K562 (cell line): ENCODE results near the gene C2CD2L. TPM values are rescaled to one million over a fixed set of nuclear protein-coding genes. Genes with fewer than 3 reads are reported as not detected.
A peak's percentile ranks its signal among the peaks of the same experiment; 100 is the strongest.

Source experiments
- AFF1 ChIP-seq, 2 experiments: fragments of 450-650 bp; IDR thresholded peaks; 2 replicates each; pipeline ENCODE4 v1.6.1; 2018; ENCODE audit warnings: mild to moderate bottlenecking in 2 of 2, low read depth in 1 of 2; ENCODE audit not compliant: partially characterized antibody in 2 of 2
- CBFA2T3 ChIP-seq: fragments of 450-650 bp; IDR thresholded peaks from 2 replicates; pipeline ENCODE4 v1.6.1; 2017
- DIDO1 ChIP-seq: fragments of 450-650 bp; IDR thresholded peaks from 2 replicates; pipeline ENCODE4 v1.6.1; 2016; ENCODE audit warnings: low read depth, missing biosample characterization, missing genetic modification characterization
- MAZ ChIP-seq, 2 experiments: fragments of 450-650 bp in 1 of 2; sonication (generic) in 1 of 2; formaldehyde crosslinking; IDR thresholded peaks in 1 of 2; conservative IDR thresholded peaks in 1 of 2; 2 replicates each; pipeline versions ENCODE4 v1.4.0 to v1.5.0; 2020; ENCODE audit warnings: mild to moderate bottlenecking in 1 of 2, missing genetic modification reagents in 1 of 2
- MCM3 ChIP-seq: fragments of 450-650 bp; IDR thresholded peaks from 2 replicates; pipeline ENCODE4 v1.6.1; 2016
- MXI1 ChIP-seq: IDR thresholded peaks from 2 replicates; pipeline ENCODE4 v1.6.1; 2011; ENCODE audit warnings: low read depth, mild to moderate bottlenecking, improper control_type of control experiment, low read length
- RBM17 ChIP-seq: fragments of 200-400 bp; formaldehyde crosslinking; IDR thresholded peaks from 2 replicates; pipeline ENCODE4 v1.6.1; 2017; ENCODE audit warnings: low read depth, mild to moderate bottlenecking, low read length, borderline replicate concordance
- RBM22 ChIP-seq: fragments of 200-400 bp; formaldehyde crosslinking; IDR thresholded peaks from 2 replicates; pipeline ENCODE4 v1.6.1; 2018; ENCODE audit warnings: low read length, low read depth; ENCODE audit not compliant: poor library complexity, severe bottlenecking
- RREB1 ChIP-seq: fragments of 250-450 bp; sonication (Bioruptor Pico); IDR thresholded peaks from 2 replicates; pipeline ENCODE4 v1.4.0; 2020
- U2AF2 ChIP-seq: fragments of 200-400 bp; formaldehyde crosslinking; optimal IDR thresholded peaks from 2 replicates; pipeline ENCODE3; 2017; ENCODE audit warnings: low read depth, mild to moderate bottlenecking, low read length
- ZNF609 ChIP-seq: sonication (generic); formaldehyde crosslinking; IDR thresholded peaks from 2 replicates; pipeline ENCODE4 v1.8.1; 2023; ENCODE audit warnings: missing genetic modification reagents, mild to moderate bottlenecking, borderline replicate concordance
- polyA plus RNA-seq, 8 experiments: library from polyadenylated mRNA; depleted of rRNA in 4 of 8; stranded (reverse) in 5 of 8; unstranded in 3 of 8; fragments of >200 nt; fragmentation: Nextera tagmentation in 2 of 8; fragmentation: Illumina TruSeq in 1 of 8; extraction: Ambion mirVana in 2 of 8; extraction: Trizol in 1 of 8; gene quantifications; 2 replicates each; pipeline versions ENCODE4 v1.2.1 to v1.2.3, GENCODE V29; 2011 to 2014; ENCODE audit warnings: inconsistent platforms in 1 of 8, missing spikeins in 1 of 8
- total RNA-seq, 7 experiments: library from RNA; depleted of rRNA in 6 of 7; stranded (reverse); fragments of >200 nt in 6 of 7; fragmentation: Illumina TruSeq in 2 of 7; extraction: Trizol in 2 of 7; gene quantifications; 2 replicates each; pipeline versions ENCODE4 v1.2.1 to v1.2.3, GENCODE V29; 2011 to 2021; ENCODE audit warnings: low replicate concordance in 1 of 7

The C2CD2L gene
- total and polyA plus RNA-seq, 9 of the 15 experiments (the other 6 are each of a cell fraction or from before 2014, with no cell fraction given): 0.66 to 41.2 (median 14.8) TPM

DNA sequence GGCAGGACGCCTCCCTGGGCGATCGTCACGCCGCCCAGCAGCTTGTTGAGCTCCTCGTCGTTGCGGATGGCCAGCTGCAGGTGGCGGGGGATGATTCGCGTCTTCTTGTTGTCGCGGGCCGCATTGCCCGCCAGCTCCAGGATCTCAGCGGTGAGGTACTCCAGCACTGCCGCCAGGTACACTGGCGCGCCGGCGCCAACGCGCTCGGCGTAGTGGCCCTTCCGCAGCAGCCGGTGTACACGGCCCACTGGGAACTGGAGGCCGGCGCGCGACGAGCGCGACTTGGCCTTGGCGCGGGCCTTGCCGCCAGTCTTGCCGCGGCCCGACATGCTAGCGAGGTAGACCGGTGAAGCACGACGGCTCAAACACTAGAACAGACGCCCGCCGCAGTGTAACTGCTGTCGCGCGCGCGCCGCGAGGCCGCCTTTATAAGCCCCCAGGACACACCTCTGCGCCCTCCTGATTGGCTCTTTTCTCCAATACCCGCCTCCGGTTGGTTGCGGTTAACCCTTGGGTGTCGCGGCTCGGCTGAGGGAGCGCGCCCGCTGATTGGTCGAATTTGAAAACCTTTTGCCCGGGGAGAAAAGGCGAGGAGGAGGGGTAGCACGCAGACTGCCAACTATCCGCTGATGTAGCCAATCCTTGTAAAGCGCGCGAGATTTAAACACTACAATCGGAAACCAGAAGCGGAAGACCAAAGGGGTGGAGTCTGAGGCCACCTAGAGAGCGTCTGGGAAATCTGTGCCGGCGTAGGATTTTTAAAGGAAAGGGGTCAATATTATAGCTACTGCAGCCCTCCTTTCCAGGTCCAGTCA lies 11.9 kb upstream of the C2CD2L start (continued):
- TF ChIP-seq RREB1 (CRISPR knock-in tag) (0 out of 2 replicates have a peak, but pooled peaks have one; percentile 27), U2AF2 (no peak), MXI1 (no peak), MCM3 (no peak), MAZ (CRISPR knock-in tag; conservative IDR thresholded peaks at IDR 0.05 in 1 of 2, IDR thresholded peaks at IDR 0.05 in 1 of 2) (no peak; a peak in 2 of 4 replicates), RBM22 (peak; percentile 99), AFF1 (IDR thresholded peaks at IDR 0.05; ENCODE audit: low read depth in 1 of 2, partially characterized antibody in 2 of 2) (peak in 1 of 2 experiments; percentile 33), RBM17 (no peak), CBFA2T3 (peak; percentile 41), ZNF609 (peak; percentile 98; the same call in 1 of the 2 replicates), DIDO1 (tag) (no peak)
